H1 (cell line): ENCODE data around the gene TCF21.

ENCODE experiments used
- CHD2 ChIP-seq: IDR thresholded peaks from 2 replicates; pipeline ENCODE4 v1.6.1; 2012; ENCODE audit warnings: low read length, improper control_type of control experiment
- CTCF ChIP-seq, 3 experiments: IDR thresholded peaks; 1 replicate in 2 of 3; 2 replicates in 1 of 3; pipeline versions ENCODE4 v1.5.1 to v1.6.1; 2011; ENCODE audit warnings: low read length in 3 of 3, mild to moderate bottlenecking in 3 of 3, inconsistent platforms in 2 of 3, low read depth in 1 of 3, moderate library complexity in 1 of 3; ENCODE audit not compliant: insufficient read depth in 1 of 3; ENCODE audit errors: control extremely low read depth in 1 of 3
- EP300 ChIP-seq, 2 experiments: IDR thresholded peaks; 1 replicate in 1 of 2; 2 replicates in 1 of 2; pipeline ENCODE4 v1.6.1; 2011 to 2012; ENCODE audit warnings: low read depth in 2 of 2, low read length in 2 of 2, mild to moderate bottlenecking in 2 of 2, borderline replicate concordance in 1 of 2, inconsistent platforms in 1 of 2, moderate library complexity in 1 of 2
- EZH2 ChIP-seq: fragments of 200-600 bp; sonication (generic); IDR thresholded peaks from 2 replicates; pipeline ENCODE4 v1.7.1; 2012; ENCODE audit warnings: low read depth, mild to moderate bottlenecking, moderate library complexity, low read length, inconsistent platforms; ENCODE audit not compliant: severe bottlenecking
- GTF2F1 ChIP-seq: IDR thresholded peaks from 2 replicates; pipeline ENCODE4 v1.6.1; 2012; ENCODE audit warnings: low read depth, low read length, improper control_type of control experiment, borderline replicate concordance
- HDAC2 ChIP-seq, 2 experiments: fragments of 300-600 bp in 1 of 2; sonication (generic) in 1 of 2; IDR thresholded peaks; 2 replicates each; pipeline ENCODE4 v1.6.1; 2011 to 2012; ENCODE audit warnings: low read depth in 2 of 2, low read length in 2 of 2, mild to moderate bottlenecking in 2 of 2, moderate library complexity in 2 of 2, borderline replicate concordance in 1 of 2, inconsistent platforms in 1 of 2
- JUND ChIP-seq: IDR thresholded peaks from 2 replicates; pipeline ENCODE4 v1.6.1; 2011; ENCODE audit warnings: mild to moderate bottlenecking, improper control_type of control experiment, low read length
- POLR2AphosphoS5 ChIP-seq: IDR thresholded peaks from 2 replicates; pipeline ENCODE4 v1.6.1; 2011; ENCODE audit warnings: low read depth, low read length
- TAF1 ChIP-seq: IDR thresholded peaks from 2 replicates; pipeline ENCODE4 v1.6.1; 2011; ENCODE audit warnings: mild to moderate bottlenecking, low read depth, low read length
- YY1 ChIP-seq: IDR thresholded peaks from 2 replicates; pipeline ENCODE4 v1.6.1; 2011; ENCODE audit warnings: low read depth, mild to moderate bottlenecking, low read length

- TF ChIP-seq JUND, result no peak
- no peak for TF ChIP-seq POLR2AphosphoS5
- no peak for TF ChIP-seq HDAC2 (IDR thresholded peaks at IDR 0.05; ENCODE audit: borderline replicate concordance in 1 of 2, low read depth in 2 of 2, low read length in 2 of 2)
- no peak for TF ChIP-seq CTCF (IDR thresholded peaks at IDR 0.05; ENCODE audit: control extremely low read depth in 1 of 3, insufficient read depth in 1 of 3, low read depth in 1 of 3, low read length in 3 of 3)
- no peak for TF ChIP-seq YY1
- TF ChIP-seq EP300 (IDR thresholded peaks at IDR 0.05; ENCODE audit: borderline replicate concordance in 1 of 2, low read depth in 2 of 2, low read length in 2 of 2), result no peak
- no peak for TF ChIP-seq GTF2F1
- no peak for TF ChIP-seq TAF1
- TF ChIP-seq EZH2, result peak; percentile 94
- no peak for TF ChIP-seq CHD2
Measured at GRCh38 chr6:133891149-133891926, 2.4 kb downstream of the TCF21 start.
